HepG2 (cell line): ENCODE data around the gene DHRS1. TPM values are rescaled to one million over a fixed set of nuclear protein-coding genes. Genes with fewer than 3 reads are reported as not detected.

ENCODE experiments used
- ATAC-seq: fragments of 200-7000 bp; cut with Tn5 transposase; 3 replicates; pipeline ENCODE4 v1.9.1; 2020; ENCODE audit warnings: mild to moderate bottlenecking, moderate library complexity
- BruUV-seq: library from RNA; stranded (reverse); fragments of 400-500 nt; replicated peaks from 2 replicates; lab custom pipeline; 2021; lab: Mats Ljungman, UMichigan
- CTCF ChIA-PET: fragments of 300-600 bp; formaldehyde crosslinking; extraction: SDS; loops from one replicate; lab custom pipeline; 2021; ENCODE audit warnings: low total read pairs, inconsistent platforms, low intra/inter-chr PET ratio; lab: Yijun Ruan, JAX
- POLR2A ChIA-PET: fragments of 350-600 bp; sonication (Branson Sonifier 250); formaldehyde crosslinking; loops from one replicate; lab custom pipeline; 2020; ENCODE audit warnings: antibody characterized with exemption, inconsistent platforms; lab: Yijun Ruan, JAX
- DNase-seq: peaks from one replicate; pipeline ENCODE4 v3.0.0-alpha.2; 2015; ENCODE audit warnings: low spot score
- FAIRE-seq: peaks from 3 replicates; lab custom pipeline; 2011; peaks lifted over from hg19 to GRCh38; lab: Jason Lieb, UNC
- H2AFZ ChIP-seq: one replicate; pipeline ENCODE4 v1.6.1; 2011; ENCODE audit warnings: low read length, inconsistent platforms
- H3K27ac ChIP-seq: fragments of 300-600 bp; 3 replicates; pipeline ENCODE4 v1.8.0; 2011; ENCODE audit warnings: mixed run types, mild to moderate bottlenecking, mixed read lengths, low read length, inconsistent platforms; ENCODE audit not compliant: insufficient read depth; ENCODE audit errors: extremely low read length
- H3K27me3 ChIP-seq, 2 experiments: fragments of 200-600 bp in 1 of 2; 2 replicates in 1 of 2; 3 replicates in 1 of 2; pipeline versions ENCODE4 v1.6.0 to v1.8.0; 2011; ENCODE audit warnings: low read length in 2 of 2, mild to moderate bottlenecking in 2 of 2, moderate library complexity in 2 of 2, inconsistent platforms in 1 of 2; ENCODE audit not compliant: insufficient read depth in 2 of 2, control insufficient read depth in 1 of 2
- H3K36me3 ChIP-seq, 2 experiments: fragments of 200-600 bp in 1 of 2; replicated peaks in 1 of 2; 2 replicates in 1 of 2; 3 replicates in 1 of 2; pipeline versions ENCODE4 v1.5.1 to v1.8.0; 2011; ENCODE audit warnings: low read length in 2 of 2, inconsistent platforms in 1 of 2; ENCODE audit not compliant: insufficient read depth in 2 of 2, control insufficient read depth in 1 of 2
- H3K4me1 ChIP-seq: 2 replicates; pipeline ENCODE4 v1.5.1; 2012; ENCODE audit warnings: low read length, inconsistent platforms; ENCODE audit not compliant: insufficient read depth
- H3K4me2 ChIP-seq: 2 replicates; pipeline ENCODE4 v1.6.0; 2011; ENCODE audit warnings: low read depth, low read length, inconsistent platforms
- H3K4me3 ChIP-seq, 3 experiments: fragments of 200-600 bp in 1 of 3; sonication (generic), shearing (Covaris generic) in 1 of 3; replicated peaks in 1 of 3; 2 replicates each; pipeline ENCODE4 v1.5.1; 2011 to 2016; ENCODE audit warnings: low read length in 3 of 3, inconsistent platforms in 2 of 3, low read depth in 2 of 3, mild to moderate bottlenecking in 2 of 3, control low read depth in 1 of 3, mixed read lengths in 1 of 3; ENCODE audit not compliant: insufficient read depth in 1 of 3
- H3K79me2 ChIP-seq: one replicate; pipeline ENCODE4 v1.6.1; 2011; ENCODE audit warnings: low read length, inconsistent platforms; ENCODE audit not compliant: insufficient read depth
- H3K9ac ChIP-seq: 2 replicates; pipeline ENCODE4 v1.6.0; 2011; ENCODE audit warnings: mild to moderate bottlenecking, low read depth, low read length, inconsistent platforms; ENCODE audit not compliant: insufficient read depth
- H3K9me3 ChIP-seq: 2 replicates; pipeline ENCODE4 v1.5.1; 2012; ENCODE audit warnings: mild to moderate bottlenecking, low read length
- H4K20me1 ChIP-seq: 2 replicates; pipeline ENCODE4 v1.6.0; 2011; ENCODE audit warnings: inconsistent platforms, mild to moderate bottlenecking, low read length, moderate library complexity; ENCODE audit not compliant: insufficient read depth
- FOXK2 ChIP-seq: fragments of 450-650 bp; IDR thresholded peaks from 2 replicates; pipeline ENCODE4 v1.6.1; 2016
- MED13 ChIP-seq: sonication (generic); formaldehyde crosslinking; IDR thresholded peaks from 2 replicates; pipeline ENCODE4 v1.5.0; 2020; ENCODE audit warnings: missing genetic modification reagents
- MTA3 ChIP-seq: sonication (generic); formaldehyde crosslinking; IDR thresholded peaks from 2 replicates; pipeline ENCODE4 v1.4.0; 2020; ENCODE audit warnings: missing genetic modification reagents
- ZNF572 ChIP-seq: sonication (generic); formaldehyde crosslinking; IDR thresholded peaks from 2 replicates; pipeline ENCODE4 v1.5.1; 2020; ENCODE audit warnings: mild to moderate bottlenecking, missing genetic modification reagents
- ZNF660 ChIP-seq: sonication (generic); formaldehyde crosslinking; IDR thresholded peaks from 2 replicates; pipeline ENCODE4 v1.5.1; 2020; ENCODE audit warnings: mild to moderate bottlenecking, low read depth, missing genetic modification reagents, borderline replicate concordance
- ZSCAN9 ChIP-seq: IDR thresholded peaks from 2 replicates; pipeline ENCODE4 v1.6.1; 2016; ENCODE audit warnings: borderline replicate concordance
- WGBS: methylation state at CpG from one replicate; pipeline ENCODE4 v1.1.6; 2017; ENCODE audit warnings: low lambda C conversion rate; 5-methylcytosine and 5-hydroxymethylcytosine counted together
- in situ Hi-C: cut with HindIII; loops from 2 replicates; pipeline ENCODE4 v1.10.0; 2017; ENCODE audit warnings: low pct_unique_long_range_greater_than_20kb; ENCODE audit not compliant: extremely low pct_ligation_motif_present
- intact Hi-C: fragments of 100-400 bp; cut with micrococcal nuclease; formaldehyde crosslinking; loops from one replicate; pipeline ENCODE4 v1.10.0; 2022; ENCODE audit not compliant: unreplicated experiment
- polyA plus RNA-seq, 8 experiments: library from polyadenylated mRNA; depleted of rRNA in 3 of 8; stranded (reverse) in 7 of 8; unstranded in 1 of 8; fragments of >200 nt; fragmentation: Illumina TruSeq in 4 of 8; extraction: Trizol in 4 of 8; gene quantifications; 2 replicates each; pipeline versions ENCODE4 v1.2.1 to v1.2.3, GENCODE V29; 2011 to 2016; ENCODE audit warnings: low read depth in 4 of 8, missing spikeins in 1 of 8, mixed read lengths in 1 of 8; ENCODE audit not compliant: insufficient read depth in 1 of 8
- total RNA-seq, 5 experiments: library from RNA; depleted of rRNA; stranded (reverse); fragments of >200 nt; fragmentation: Illumina TruSeq; extraction: Trizol; gene quantifications; 2 replicates each; pipeline ENCODE4 v1.2.3, GENCODE V29; 2016; ENCODE audit warnings: low read depth in 1 of 5
- TF ChIP-seq, protein P1 (sequence below): sonication (generic); formaldehyde crosslinking; IDR thresholded peaks from 2 replicates; pipeline ENCODE4 v1.8.1; 2023; ENCODE audit warnings: missing genetic modification reagents, mild to moderate bottlenecking, borderline replicate concordance
- TF ChIP-seq, protein P2 (sequence below): sonication (generic); formaldehyde crosslinking; IDR thresholded peaks from 2 replicates; pipeline ENCODE4 v1.4.0; 2020; ENCODE audit warnings: missing genetic modification reagents
- TF ChIP-seq, protein P3 (sequence below): sonication (generic); formaldehyde crosslinking; IDR thresholded peaks from 2 replicates; pipeline ENCODE4 v1.5.0; 2020; ENCODE audit warnings: missing genetic modification reagents, mild to moderate bottlenecking, borderline replicate concordance
- TF ChIP-seq, protein P4 (sequence below): sonication (generic); formaldehyde crosslinking; IDR thresholded peaks from one replicate; pipeline ENCODE4 v1.5.1; 2020; ENCODE audit warnings: mild to moderate bottlenecking, missing genetic modification reagents; ENCODE audit errors: not compliant biosample characterization

DHRS1 gene
- total and polyA plus RNA-seq, 2 of the 13 experiments (the other 11 are each of a cell fraction or from before 2014, with no cell fraction given): 49.8 to 60.8 TPM

DNA sequence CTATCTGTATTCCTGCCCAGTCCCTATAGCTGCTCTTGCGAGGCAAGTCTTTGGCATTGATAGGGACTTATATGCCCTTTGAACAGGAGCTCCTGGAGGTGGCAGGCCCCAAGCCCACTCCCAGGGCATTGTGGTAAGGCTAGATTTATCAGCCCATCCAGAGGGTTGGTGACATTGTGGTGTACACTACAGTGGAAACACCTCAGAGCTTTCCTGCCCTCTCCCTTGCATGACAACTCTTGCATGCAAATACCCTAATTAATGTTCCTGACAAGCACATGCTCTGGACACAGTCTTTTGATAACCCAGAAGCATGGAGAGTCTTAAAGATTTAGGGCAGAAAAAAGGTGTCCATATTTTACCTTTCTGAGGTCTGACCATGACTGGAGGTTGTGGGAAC is 41.0 kb upstream of the DHRS1 start (continued):
- TF ChIP-seq ZNF660 (CRISPR knock-in tag) (no peak), ZSCAN9 (CRISPR knock-in tag) (no peak), FOXK2 (no peak), MED13 (no peak)
- TF ChIP-seq, protein P1, sequence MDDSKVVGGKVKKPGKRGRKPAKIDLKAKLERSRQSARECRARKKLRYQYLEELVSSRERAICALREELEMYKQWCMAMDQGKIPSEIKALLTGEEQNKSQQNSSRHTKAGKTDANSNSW (CRISPR knock-in tag): no peak

DNA sequence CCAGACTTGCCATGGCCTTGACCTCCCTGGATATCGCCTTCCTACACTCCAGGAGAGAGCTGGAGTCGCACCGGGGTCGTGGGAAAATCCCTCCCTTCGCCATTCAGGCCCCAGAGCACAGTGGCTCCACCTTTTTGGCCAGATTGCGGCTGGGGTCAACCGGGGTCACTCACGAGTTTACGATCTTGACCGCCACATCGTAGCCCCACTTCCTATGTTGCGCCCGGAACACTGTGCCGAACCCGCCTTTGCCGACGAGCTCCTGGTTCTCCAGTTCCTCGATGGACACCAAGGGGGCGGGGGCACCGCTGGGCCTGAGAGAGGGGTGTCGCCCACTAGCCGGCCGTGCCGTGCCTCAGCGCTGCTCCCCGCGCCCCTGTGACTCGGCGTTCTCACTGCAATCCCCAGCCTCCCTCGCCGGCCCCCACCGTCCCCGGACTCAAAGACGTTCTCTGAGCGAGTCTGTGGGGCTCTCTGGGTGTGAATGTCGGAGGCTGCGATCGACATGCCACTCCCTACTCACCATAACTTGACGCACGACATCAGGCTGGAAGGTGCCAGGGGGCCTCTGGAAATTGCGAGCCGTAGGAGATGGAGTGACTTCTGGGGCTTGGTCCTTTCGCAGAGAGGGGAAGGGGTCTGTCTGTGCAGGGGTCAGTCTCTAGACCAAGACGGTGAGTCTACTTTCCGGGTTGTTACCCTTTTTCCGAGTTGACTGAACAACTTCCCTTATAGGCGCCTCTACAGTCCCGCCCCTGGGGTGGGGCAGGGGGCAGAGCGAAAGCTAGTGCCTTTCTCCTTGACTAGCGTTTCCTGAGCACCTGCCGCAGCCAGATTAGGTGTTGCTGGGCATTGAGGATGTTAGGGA is 39.9 kb upstream of the DHRS1 start, which contains the start of gene RIPK3:
Gene RIPK3, minus strand, starts transcription at position 708 of the 868 bp plus-strand sequence. Its CDS starts 165 bp downstream, at position 543.
- Histone ChIP-seq H3K9me3 (no peaks in the 10 kb centered on the region), H3K79me2 (no peaks in the 10 kb centered on the region), H3K4me1 (peaks cover 20% of the 10 kb centered on the region), H3K36me3 (no peaks in the 10 kb centered on the region), H2AFZ (no peak within 1 kb of the TSS), H3K9ac (no peak within 1 kb of the TSS), H3K4me3 (no peak within 1 kb of the TSS), H3K27me3 (peaks cover 8 to 57% of the 10 kb centered on the region in 2 experiments; a peak in 4 of 5 replicates), H4K20me1 (no peaks in the 10 kb centered on the region), H3K4me2 (no peak within 1 kb of the TSS), H3K27ac (no peak within 1 kb of the TSS)
- POLR2A ChIA-PET: interaction anchor here (0.7 to 1.3 kb wide), 3 partner anchors 91 to 226 kb away, joined by 3 to 5 read pairs (median 4); partner anchors contain the start of gene KHNYN
- no peak for DNase-seq
- CTCF ChIA-PET: no interaction called here
- FAIRE-seq: no peak
- in situ Hi-C loops (no loop called here), intact Hi-C loops (no loop called here)
- no TSS peak for BruUV-seq
- ATAC-seq: no peak
- 72% methylated on average over 51 of the region's 51 CpGs for WGBS
- TF ChIP-seq MTA3 (CRISPR knock-in tag) (no peak), ZNF572 (CRISPR knock-in tag) (no peak)
- TF ChIP-seq, protein P2, sequence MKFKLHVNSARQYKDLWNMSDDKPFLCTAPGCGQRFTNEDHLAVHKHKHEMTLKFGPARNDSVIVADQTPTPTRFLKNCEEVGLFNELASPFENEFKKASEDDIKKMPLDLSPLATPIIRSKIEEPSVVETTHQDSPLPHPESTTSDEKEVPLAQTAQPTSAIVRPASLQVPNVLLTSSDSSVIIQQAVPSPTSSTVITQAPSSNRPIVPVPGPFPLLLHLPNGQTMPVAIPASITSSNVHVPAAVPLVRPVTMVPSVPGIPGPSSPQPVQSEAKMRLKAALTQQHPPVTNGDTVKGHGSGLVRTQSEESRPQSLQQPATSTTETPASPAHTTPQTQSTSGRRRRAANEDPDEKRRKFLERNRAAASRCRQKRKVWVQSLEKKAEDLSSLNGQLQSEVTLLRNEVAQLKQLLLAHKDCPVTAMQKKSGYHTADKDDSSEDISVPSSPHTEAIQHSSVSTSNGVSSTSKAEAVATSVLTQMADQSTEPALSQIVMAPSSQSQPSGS (CRISPR knock-in tag): no peak
- TF ChIP-seq, protein P3, sequence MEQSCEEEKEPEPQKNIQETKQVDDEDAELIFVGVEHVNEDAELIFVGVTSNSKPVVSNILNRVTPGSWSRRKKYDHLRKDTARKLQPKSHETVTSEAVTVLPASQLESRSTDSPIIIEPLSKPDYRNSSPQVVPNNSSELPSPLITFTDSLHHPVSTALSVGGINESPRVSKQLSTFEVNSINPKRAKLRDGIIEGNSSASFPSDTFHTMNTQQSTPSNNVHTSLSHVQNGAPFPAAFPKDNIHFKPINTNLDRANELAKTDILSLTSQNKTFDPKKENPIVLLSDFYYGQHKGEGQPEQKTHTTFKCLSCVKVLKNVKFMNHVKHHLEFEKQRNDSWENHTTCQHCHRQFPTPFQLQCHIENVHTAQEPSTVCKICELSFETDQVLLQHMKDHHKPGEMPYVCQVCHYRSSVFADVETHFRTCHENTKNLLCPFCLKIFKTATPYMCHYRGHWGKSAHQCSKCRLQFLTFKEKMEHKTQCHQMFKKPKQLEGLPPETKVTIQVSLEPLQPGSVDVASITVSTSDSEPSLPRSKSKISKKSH (CRISPR knock-in tag): peak; percentile 82; the same call in 1 of the 2 replicates
- TF ChIP-seq, protein P4, sequence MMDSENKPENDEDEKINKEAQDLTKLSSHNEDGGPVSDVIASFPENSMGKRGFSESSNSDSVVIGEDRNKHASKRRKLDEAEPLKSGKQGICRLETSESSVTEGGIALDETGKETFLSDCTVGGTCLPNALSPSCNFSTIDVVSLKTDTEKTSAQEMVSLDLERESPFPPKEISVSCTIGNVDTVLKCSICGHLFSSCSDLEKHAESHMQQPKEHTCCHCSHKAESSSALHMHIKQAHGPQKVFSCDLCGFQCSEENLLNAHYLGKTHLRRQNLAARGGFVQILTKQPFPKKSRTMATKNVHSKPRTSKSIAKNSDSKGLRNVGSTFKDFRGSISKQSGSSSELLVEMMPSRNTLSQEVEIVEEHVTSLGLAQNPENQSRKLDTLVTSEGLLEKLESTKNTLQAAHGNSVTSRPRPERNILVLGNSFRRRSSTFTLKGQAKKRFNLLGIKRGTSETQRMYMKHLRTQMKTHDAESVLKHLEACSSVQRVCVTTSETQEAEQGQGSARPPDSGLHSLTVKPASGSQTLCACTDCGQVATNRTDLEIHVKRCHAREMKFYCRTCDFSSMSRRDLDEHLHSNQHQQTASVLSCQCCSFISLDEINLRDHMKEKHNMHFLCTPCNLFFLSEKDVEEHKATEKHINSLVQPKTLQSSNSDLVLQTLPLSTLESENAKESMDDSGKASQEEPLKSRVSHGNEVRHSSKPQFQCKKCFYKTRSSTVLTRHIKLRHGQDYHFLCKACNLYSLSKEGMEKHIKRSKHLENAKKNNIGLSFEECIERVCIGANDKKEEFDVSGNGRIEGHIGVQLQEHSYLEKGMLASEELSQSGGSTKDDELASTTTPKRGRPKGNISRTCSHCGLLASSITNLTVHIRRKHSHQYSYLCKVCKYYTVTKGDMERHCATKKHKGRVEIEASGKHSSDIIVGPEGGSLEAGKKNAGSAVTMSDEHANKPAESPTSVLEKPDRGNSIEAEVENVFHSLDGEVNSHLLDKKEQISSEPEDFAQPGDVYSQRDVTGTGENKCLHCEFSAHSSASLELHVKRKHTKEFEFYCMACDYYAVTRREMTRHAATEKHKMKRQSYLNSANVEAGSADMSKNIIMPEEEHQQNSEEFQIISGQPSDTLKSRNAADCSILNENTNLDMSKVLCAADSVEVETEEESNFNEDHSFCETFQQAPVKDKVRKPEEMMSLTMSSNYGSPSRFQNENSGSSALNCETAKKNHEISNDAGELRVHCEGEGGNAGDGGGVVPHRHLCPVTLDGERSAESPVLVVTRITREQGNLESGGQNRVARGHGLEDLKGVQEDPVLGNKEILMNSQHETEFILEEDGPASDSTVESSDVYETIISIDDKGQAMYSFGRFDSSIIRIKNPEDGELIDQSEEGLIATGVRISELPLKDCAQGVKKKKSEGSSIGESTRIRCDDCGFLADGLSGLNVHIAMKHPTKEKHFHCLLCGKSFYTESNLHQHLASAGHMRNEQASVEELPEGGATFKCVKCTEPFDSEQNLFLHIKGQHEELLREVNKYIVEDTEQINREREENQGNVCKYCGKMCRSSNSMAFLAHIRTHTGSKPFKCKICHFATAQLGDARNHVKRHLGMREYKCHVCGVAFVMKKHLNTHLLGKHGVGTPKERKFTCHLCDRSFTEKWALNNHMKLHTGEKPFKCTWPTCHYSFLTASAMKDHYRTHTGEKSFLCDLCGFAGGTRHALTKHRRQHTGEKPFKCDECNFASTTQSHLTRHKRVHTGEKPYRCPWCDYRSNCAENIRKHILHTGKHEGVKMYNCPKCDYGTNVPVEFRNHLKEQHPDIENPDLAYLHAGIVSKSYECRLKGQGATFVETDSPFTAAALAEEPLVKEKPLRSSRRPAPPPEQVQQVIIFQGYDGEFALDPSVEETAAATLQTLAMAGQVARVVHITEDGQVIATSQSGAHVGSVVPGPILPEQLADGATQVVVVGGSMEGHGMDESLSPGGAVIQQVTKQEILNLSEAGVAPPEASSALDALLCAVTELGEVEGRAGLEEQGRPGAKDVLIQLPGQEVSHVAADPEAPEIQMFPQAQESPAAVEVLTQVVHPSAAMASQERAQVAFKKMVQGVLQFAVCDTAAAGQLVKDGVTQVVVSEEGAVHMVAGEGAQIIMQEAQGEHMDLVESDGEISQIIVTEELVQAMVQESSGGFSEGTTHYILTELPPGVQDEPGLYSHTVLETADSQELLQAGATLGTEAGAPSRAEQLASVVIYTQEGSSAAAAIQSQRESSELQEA (CRISPR knock-in tag): peak; percentile 78
